GM20000 (cell line): Measurements from ENCODE around the gene IFITM10.

ENCODE experiments used
- DNase-seq: peaks from one replicate; pipeline ENCODE4 v3.0.0; 2012; ENCODE audit warnings: low spot score
- TF ChIP-seq, protein P1 (sequence below): IDR thresholded peaks from 2 replicates; pipeline ENCODE4 v1.5.1; 2012; ENCODE audit warnings: mild to moderate bottlenecking, control low read depth; ENCODE audit errors: extremely low read depth, missing control alignments

IFITM10 gene

DNA sequence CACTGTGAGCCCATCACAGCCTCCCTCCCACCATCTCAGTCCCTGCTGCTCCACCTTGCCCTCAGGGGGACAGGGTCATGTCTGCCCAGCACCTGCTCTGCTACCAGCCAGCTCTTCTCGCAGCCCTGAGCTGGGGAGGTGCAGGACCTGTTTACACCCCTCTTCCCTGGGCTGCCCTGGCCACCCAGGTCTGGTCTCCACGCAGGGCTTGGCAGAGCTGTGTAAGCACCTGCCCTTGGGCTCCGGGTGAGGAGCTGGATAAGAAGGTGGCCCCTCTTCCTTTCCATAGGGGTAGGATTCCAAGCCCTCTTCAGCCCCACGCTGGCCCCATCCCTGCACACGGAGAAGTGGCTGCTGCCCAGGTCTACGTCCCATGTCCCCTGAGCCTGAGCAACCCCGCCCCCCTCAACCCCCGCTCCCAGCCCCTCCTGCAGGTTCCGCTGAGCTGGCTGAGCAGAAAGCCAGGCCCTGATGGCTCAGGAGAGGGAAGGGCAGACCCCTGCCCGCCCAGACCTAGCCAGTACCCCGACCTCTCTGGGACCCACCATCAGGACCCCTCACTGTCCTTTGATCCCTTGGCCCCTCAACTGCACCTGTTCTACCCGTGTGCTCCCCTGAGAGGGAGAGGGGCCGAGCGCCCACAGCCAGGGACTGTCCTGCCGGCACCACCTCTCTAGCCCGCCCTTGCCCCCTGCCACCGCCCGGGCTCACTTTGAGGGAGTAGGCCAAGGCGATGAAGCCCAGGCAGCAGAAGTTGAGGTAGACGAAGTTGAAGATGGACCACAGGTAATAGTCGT, 3.2 kb downstream of the IFITM10 start:
- TF ChIP-seq, protein P1, sequence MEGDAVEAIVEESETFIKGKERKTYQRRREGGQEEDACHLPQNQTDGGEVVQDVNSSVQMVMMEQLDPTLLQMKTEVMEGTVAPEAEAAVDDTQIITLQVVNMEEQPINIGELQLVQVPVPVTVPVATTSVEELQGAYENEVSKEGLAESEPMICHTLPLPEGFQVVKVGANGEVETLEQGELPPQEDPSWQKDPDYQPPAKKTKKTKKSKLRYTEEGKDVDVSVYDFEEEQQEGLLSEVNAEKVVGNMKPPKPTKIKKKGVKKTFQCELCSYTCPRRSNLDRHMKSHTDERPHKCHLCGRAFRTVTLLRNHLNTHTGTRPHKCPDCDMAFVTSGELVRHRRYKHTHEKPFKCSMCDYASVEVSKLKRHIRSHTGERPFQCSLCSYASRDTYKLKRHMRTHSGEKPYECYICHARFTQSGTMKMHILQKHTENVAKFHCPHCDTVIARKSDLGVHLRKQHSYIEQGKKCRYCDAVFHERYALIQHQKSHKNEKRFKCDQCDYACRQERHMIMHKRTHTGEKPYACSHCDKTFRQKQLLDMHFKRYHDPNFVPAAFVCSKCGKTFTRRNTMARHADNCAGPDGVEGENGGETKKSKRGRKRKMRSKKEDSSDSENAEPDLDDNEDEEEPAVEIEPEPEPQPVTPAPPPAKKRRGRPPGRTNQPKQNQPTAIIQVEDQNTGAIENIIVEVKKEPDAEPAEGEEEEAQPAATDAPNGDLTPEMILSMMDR = no peak
- no peak for DNase-seq

DNA sequence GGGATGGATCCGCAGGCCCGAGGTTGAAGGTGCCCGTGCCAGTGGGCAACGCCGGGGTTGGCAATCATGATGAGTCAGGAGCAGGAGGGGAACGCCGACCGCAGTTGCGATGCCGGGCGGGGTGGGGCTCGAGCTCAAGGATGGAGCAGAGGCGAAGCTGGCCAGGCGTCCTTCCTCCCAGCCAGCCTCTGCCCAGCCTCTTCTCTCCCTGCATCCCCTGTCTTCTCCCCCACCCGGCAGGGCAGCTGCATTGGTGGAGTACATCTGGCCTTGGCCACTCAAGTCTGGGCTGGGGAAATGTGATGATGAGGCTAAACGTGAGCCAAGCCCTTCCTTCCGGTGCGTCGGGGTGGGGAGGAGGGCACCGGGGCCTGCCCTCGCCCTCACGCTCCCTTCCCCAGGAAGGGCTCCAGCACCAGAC, 3.9 kb downstream of the IFITM10 start:
- no peak for DNase-seq
- TF ChIP-seq, protein P1 = no peak

DNA sequence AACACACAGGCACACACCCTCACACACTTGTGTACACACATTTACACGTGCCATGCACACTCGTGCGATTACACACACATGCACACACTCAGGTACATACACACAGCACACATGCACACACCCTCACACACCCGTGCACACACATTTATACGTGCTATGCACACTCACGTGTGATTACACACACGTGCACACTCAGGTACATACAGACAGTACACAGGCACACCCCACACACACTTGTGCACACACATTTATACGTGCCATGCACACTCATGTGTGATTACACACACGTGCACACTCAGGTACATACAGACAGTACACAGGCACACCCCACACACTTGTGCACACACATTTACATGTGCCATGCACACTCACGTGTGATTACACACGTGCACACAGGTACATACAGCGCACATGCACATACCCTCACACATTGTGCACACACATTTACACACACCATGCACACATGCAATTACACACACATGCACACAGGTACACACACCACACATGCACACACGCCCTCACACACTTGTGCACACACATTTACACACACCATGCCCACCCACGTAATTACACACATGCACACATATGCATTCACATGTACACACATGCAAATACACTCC, 4.6 kb downstream of the IFITM10 start:
- TF ChIP-seq, protein P1 = no peak
- no peak for DNase-seq

DNA sequence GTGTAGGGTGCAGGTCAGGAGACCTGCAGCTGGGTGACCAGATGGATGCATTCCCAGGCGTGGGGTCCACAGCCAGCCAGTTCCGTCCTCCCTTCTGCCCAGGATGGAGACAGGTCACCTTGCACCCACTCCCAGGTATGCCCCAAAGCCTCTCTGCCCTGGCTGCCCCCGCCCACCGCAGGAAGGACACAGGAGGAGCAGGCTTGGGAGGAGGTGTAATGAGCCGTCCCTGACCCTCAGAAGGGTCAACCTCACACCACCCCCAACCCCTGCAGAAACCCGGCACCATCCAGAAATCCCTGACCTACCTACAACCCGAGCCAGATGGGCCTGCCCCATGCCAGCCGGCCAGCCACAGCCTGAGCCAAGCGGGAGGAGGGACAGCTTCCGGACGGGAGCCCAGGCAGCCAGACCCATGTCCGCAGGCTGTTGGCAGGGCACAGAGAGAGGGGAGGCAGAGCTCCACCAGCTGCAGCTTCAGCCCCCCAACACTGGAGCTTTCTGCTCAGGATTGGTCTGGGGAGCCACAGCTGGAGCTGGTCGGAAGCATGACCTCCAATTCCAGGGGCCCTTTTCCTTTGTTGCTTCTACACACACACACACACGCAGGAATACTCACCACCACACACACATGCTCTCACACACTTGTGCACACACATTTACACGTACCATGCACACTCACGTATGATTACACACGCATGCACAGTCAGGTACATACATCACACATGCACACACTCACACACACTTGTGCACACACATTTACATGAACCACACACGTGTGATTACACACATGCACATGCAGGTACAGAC, 5.3 kb downstream of the IFITM10 start:
- DNase-seq = no peak
- TF ChIP-seq, protein P1 = no peak

DNA sequence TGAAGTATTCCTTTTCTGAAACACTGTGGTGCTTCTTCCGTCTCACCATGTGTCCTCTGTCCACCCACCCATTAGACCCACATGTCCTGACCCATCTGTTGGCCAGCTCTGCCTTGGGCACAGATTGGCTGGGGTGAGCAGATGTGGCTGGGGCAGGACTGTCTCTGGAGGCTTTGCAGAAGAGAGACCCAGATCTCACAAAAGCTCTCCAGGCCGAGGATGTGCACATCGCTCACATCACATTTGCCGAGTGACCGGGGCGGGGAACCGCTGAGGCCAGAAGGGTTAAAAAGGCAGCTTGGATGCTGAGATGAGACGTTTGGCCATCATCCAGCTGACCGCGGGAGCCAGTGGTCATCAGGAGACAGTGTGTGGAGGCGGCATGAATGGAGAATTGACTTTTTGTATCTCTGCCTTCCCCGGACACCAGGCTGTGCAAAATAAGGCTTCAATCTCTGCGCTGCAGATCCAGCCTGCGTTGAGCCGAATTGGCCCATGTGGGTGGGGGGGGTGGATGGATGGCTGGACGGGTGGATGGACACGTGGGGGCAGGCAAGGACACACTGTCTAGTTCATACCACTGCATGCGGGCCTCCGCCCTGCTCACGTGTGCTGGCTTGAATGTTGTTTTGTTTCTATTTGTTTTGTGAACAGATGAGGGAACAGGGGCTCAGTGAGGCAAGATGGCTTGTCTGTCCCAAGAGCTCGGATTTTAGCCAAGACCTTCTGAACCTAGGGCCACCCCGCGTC, 6.1 kb downstream of the IFITM10 start:
- no peak for DNase-seq

DNA sequence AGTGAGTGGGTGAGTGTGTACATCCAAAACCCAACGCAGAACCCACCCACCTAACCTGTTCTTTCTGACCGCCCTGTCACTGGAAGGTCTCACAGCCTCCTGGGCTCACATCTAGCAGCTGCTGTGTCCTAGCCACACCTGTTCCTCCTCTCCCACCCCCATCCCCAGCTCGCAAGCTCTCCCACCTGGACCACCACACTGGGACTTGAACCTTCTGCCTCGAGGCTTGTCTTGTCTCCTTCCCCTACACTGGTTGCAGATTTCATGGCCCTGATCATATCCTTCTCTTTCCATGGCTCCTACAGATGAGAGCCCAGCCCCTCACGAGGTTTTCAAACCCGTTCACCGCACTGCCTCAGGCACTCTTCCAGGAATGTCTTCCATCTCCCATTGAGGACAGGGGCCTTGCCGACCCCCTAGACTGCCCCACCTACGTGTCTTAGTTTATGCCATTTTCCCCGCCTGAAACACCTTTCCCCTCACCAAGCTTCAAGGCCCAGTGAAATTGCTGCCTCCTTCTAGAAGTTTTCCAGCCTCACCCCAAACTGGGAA, 6.7 kb downstream of the IFITM10 start:
- TF ChIP-seq, protein P1 = no peak
- no peak for DNase-seq

More for the DNA sequence above, 6.1 kb downstream of the IFITM10 start:
- TF ChIP-seq, protein P1 = no peak
